ENCODE data around the gene SOD3.

SOD3 gene

GRCh38 chr4:24842356-24842755 is 47.0 kb downstream of the SOD3 start:
- H3K27ac ChIP-seq (ENCODE audit: extremely low read depth, low read depth, low read length): no peak overlapping the region

GRCh38 chr4:24843096-24843495 is 47.7 kb downstream of the SOD3 start:
- H3K4me1 ChIP-seq (ENCODE audit: control insufficient read depth, insufficient read depth, low read length): no peaks in the 10 kb centered on the region
- CTCF ChIA-PET: interaction anchor here (0.6 kb wide), 1 partner anchor 47 kb away, joined by 3 read pairs; no protein-coding TSS in a partner anchor

More at GRCh38 chr4:24842356-24842755, 47.0 kb downstream of the SOD3 start:
- H3K36me3 ChIP-seq (ENCODE audit: control insufficient read depth in 2 of 2, insufficient read depth in 1 of 2, low read length in 2 of 2): no peaks in the 10 kb centered on the region
- TF ChIP-seq ZNF654 (tag by site-specific recombination; IDR thresholded peaks at IDR 0.05; ENCODE audit: low read depth): no peak
- TF ChIP-seq ZNF658 (tag by site-specific recombination; IDR thresholded peaks at IDR 0.05): no peak
- TF ChIP-seq SP7 (tag by site-specific recombination; IDR thresholded peaks at IDR 0.05): no peak
- no peak for TF ChIP-seq PATZ1 (tag by site-specific recombination; IDR thresholded peaks at IDR 0.05)
- TF ChIP-seq SP2 (tag by site-specific recombination; IDR thresholded peaks at IDR 0.05): no peak
- no peak for TF ChIP-seq ZNF2 (tag by site-specific recombination; IDR thresholded peaks at IDR 0.05)
- no peak for TF ChIP-seq ZXDB (tag by site-specific recombination; IDR thresholded peaks at IDR 0.05)
- no peak for TF ChIP-seq CTCF (tag by site-specific recombination; IDR thresholded peaks at IDR 0.05)
- no peak for TF ChIP-seq ZNF146 (tag by site-specific recombination; IDR thresholded peaks at IDR 0.05)
- TF ChIP-seq ELK4 (IDR thresholded peaks at IDR 0.05; ENCODE audit: borderline replicate concordance, low read depth, low read length): no peak
- H3K4me3 ChIP-seq (ENCODE audit: low read depth, low read length): no peak overlapping the region
- ChIA-PET POLR2A (no interaction called here), CTCF (interaction anchor here (0.6 kb wide), 1 partner anchor 46 kb away, joined by 3 read pairs; no protein-coding TSS in a partner anchor)
- H3K4me1 ChIP-seq (ENCODE audit: control insufficient read depth, insufficient read depth, low read length): no peaks in the 10 kb centered on the region
- H3K9me3 ChIP-seq (ENCODE audit: control insufficient read depth, insufficient read depth, low read depth, low read length): no peaks in the 10 kb centered on the region

More at GRCh38 chr4:24843096-24843495, 47.7 kb downstream of the SOD3 start:
- no peak overlapping the region for H3K4me3 ChIP-seq (ENCODE audit: low read depth, low read length)
- POLR2A ChIA-PET: no interaction called here
- H3K36me3 ChIP-seq (ENCODE audit: control insufficient read depth in 2 of 2, insufficient read depth in 1 of 2, low read length in 2 of 2): no peaks in the 10 kb centered on the region
- TF ChIP-seq SALL2 (tag by site-specific recombination; IDR thresholded peaks at IDR 0.05; ENCODE audit: borderline replicate concordance) (no peak), ZNF580 (tag by site-specific recombination; IDR thresholded peaks at IDR 0.05) (no peak), ZNF292 (tag by site-specific recombination; IDR thresholded peaks at IDR 0.05; ENCODE audit: borderline replicate concordance, low read depth) (no peak), ZBTB21 (tag by site-specific recombination; IDR thresholded peaks at IDR 0.05) (no peak), HOXC10 (CRISPR knock-in tag; IDR thresholded peaks at IDR 0.05) (no peak), ZNF610 (tag by site-specific recombination; IDR thresholded peaks at IDR 0.05; ENCODE audit: borderline replicate concordance) (no peak), ZNF274 (IDR thresholded peaks at IDR 0.05; ENCODE audit: low read length) (no peak), ZNF274 (tag by site-specific recombination; IDR thresholded peaks at IDR 0.05; ENCODE audit: borderline replicate concordance) (no peak), ZNF18 (tag by site-specific recombination; IDR thresholded peaks at IDR 0.05) (no peak)
- no peaks in the 10 kb centered on the region for H3K9me3 ChIP-seq (ENCODE audit: control insufficient read depth, insufficient read depth, low read depth, low read length)
- no peak overlapping the region for H3K27ac ChIP-seq (ENCODE audit: extremely low read depth, low read depth, low read length)

Measured in HEK293 (cell line).